Heart right ventricle (tissue), 16 donors: ENCODE measurements around the gene CDH15. TPM values are rescaled to one million over a fixed set of nuclear protein-coding genes. Genes with fewer than 3 reads are reported as not detected.
A peak's percentile ranks its signal among the peaks of the same experiment; 100 is the strongest.

Source experiments
- ATAC-seq, 8 donors: fragments of 200-7000 bp; cut with Tn5 transposase; one replicate each; pipeline ENCODE4 v1.9.1; 2020; ENCODE audit warnings: mild to moderate bottlenecking in 8 of 8, moderate library complexity in 8 of 8, moderate number of reproducible peaks in 1 of 8
- DNase-seq, 2 donors: peaks; one replicate each; pipeline ENCODE4 v3.0.0-alpha.2; 2020
- H3K27ac ChIP-seq, 10 donors: fragments of 200-600 bp; sonication (generic) in 2 of 10; one replicate each; pipeline versions ENCODE4 v1.5.0 to v1.8.0; 2020 to 2022; ENCODE audit warnings: mild to moderate bottlenecking in 3 of 10
- H3K27me3 ChIP-seq, 7 donors: fragments of 200-600 bp; one replicate each; pipeline ENCODE4 v1.8.0; 2021 to 2022; ENCODE audit warnings: mild to moderate bottlenecking in 2 of 7
- H3K36me3 ChIP-seq, 9 donors: fragments of 200-600 bp; sonication (generic) in 1 of 9; one replicate each; pipeline versions ENCODE4 v1.5.0 to v1.8.0; 2020 to 2022; ENCODE audit warnings: mild to moderate bottlenecking in 2 of 9
- H3K4me1 ChIP-seq, 9 donors: fragments of 200-600 bp; sonication (generic) in 1 of 9; one replicate each; pipeline versions ENCODE4 v1.5.0 to v1.8.0; 2020 to 2022; ENCODE audit warnings: mild to moderate bottlenecking in 4 of 9
- H3K4me3 ChIP-seq, 10 donors: fragments of 200-600 bp; sonication (generic) in 2 of 10; one replicate each; pipeline versions ENCODE4 v1.5.0 to v1.8.0; 2020 to 2022; ENCODE audit warnings: mild to moderate bottlenecking in 7 of 10, moderate library complexity in 2 of 10
- H3K9me3 ChIP-seq, 11 donors: fragments of 200-600 bp in 10 of 11; sonication (generic) in 2 of 11; one replicate each; pipeline versions ENCODE4 v1.5.0 to v1.8.0; 2013 to 2022; ENCODE audit warnings: mild to moderate bottlenecking in 2 of 11, control low read depth in 1 of 11, moderate library complexity in 1 of 11
- CTCF ChIP-seq, 9 donors: fragments of 200-600 bp; sonication (generic) in 2 of 9; IDR thresholded peaks; one replicate each; pipeline versions ENCODE4 v1.5.0 to v1.8.0; 2021 to 2022; ENCODE audit warnings: antibody characterized with exemption in 9 of 9, mild to moderate bottlenecking in 5 of 9, moderate library complexity in 1 of 9
- WGBS, 2 donors: extraction: QIAGEN DNeasy Blood & Tissue Kit; methylation state at CpG; one replicate each; pipeline ENCODE4 v1.1.7; 2013; ENCODE audit warnings: inconsistent platforms in 1 of 2; 5-methylcytosine and 5-hydroxymethylcytosine counted together
- intact Hi-C, 10 donors: fragments of 100-400 bp; cut with DNase I; formaldehyde crosslinking; loops; one replicate each; pipeline versions ENCODE4 v1.11.1 to v1.14.2; 2022
- polyA plus RNA-seq, 2 donors: library from polyadenylated mRNA; stranded (reverse); fragments of 200-250 nt; gene quantifications; one replicate each; pipeline ENCODE4 v1.2.3, GENCODE V29; 2013
- total RNA-seq, 10 donors: library from RNA; stranded (reverse); fragmentation: NEBNext Ultra II Directional in 3 of 10; extraction: Animal tissue kit (Norgen Biotek cat#: 25700) in 3 of 10; gene quantifications; one replicate each; pipeline versions ENCODE4 v1.2.1 to v1.2.4, GENCODE V29; 2021 to 2023
- donor health status: Arrhythmogenic right ventricular cardiomyopathy.
- donor health status: ischemic (EF 13 %, LVEDD 7.1; RV severe dilation, severe dysfunction).
- donor health status: healthy with polysubstance abuse.
- donor health status: DM: no; HTN: yes; CAD: no.
- donor health status: DM: no; HTN: no; CAD: no.
- donor health status: ischemic (EF 25% LVEDD 6.9; RV normal size, moderate dysfunction).
- donor health status: ischemic (EF 25% LVEDD 5.7; RV mildly dilated, moderate dysfunction).
- donor health status: healthy.
- donor health status: DM: yes; HTN: yes; CAD: no.
- donor health status: Ischemic cardiomyopathy.
- donor health status: ischemic (EF 35%, LVEDD 5.7; RV mildly dilated, moderate dysfunction).
- donor health status: nonischemic (EF 11% LVEDD 7.7; RV severe dilation, severe dysfunction).
- donor health status: DM: yes; HTN: yes; CAD: no.
- donor health status: PGD.
- donor health status: ischemic (EF 29% LVEDD 5.4; RV normal size, mild dysfunction).
- donor health status: nonischemic (EF 23%, LVEDD 6.1; RV moderate dilation, normal function).

CDH15 gene
- total and polyA plus RNA-seq, 12 donors, result 0.08 to 0.45 (median 0.16) TPM; not detected in 9

GRCh38 chr16:89201439-89202377 lies 30.2 kb downstream of the CDH15 start:
- Histone ChIP-seq H3K4me3 (peak overlapping the region in 8 of 10 donors; percentile 13 to 32 (median 23)), H3K9me3 (peaks cover 0 to 4% (median 0%) of the 10 kb centered on the region in 11 donors), H3K4me1 (peaks cover 0 to 14% (median 5%) of the 10 kb centered on the region in 9 donors), H3K36me3 (no peaks in the 10 kb centered on the region), H3K27ac (no peak overlapping the region), H3K27me3 (peaks cover 36 to 89% (median 76%) of the 10 kb centered on the region in 7 donors)
- no peak for TF ChIP-seq CTCF (IDR thresholded peaks at IDR 0.05)
- ATAC-seq, result peak; percentile 80 to 88 (median 84)
- WGBS, 2 donors, result 1 to 2% methylated on average over 54 to 111 of the region's 111 CpGs
- intact Hi-C loops, result no loop called here
- DNase-seq, result peak; percentile 28 to 77

- TF ChIP-seq CTCF (IDR thresholded peaks at IDR 0.05), result no peak
- ATAC-seq (no peak), DNase-seq (no peak)
- intact Hi-C loops, result no loop called here
- no peaks in the 10 kb centered on the region for H3K36me3 ChIP-seq
- 43 to 47% methylated on average over 49 of the region's 49 CpGs for WGBS, 2 donors
- peaks cover 36 to 92% (median 75%) of the 10 kb centered on the region in 7 donors for H3K27me3 ChIP-seq
- H3K9me3 ChIP-seq, result peaks cover 0 to 4% (median 0%) of the 10 kb centered on the region in 11 donors
- peaks cover 0 to 14% (median 5%) of the 10 kb centered on the region in 9 donors for H3K4me1 ChIP-seq
- no peak overlapping the region for H3K27ac ChIP-seq
- peak overlapping the region in 3 of 10 donors; percentile 12 to 32 (median 17) for H3K4me3 ChIP-seq
These were observed 31.1 kb downstream of the CDH15 start for GRCh38 chr16:89202422-89203215.

GRCh38 chr16:89207993-89208392 lies 36.4 kb downstream of the CDH15 start:
- no peak for DNase-seq
- Histone ChIP-seq H3K9me3 (peaks cover 0 to 4% (median 0%) of the 10 kb centered on the region in 11 donors), H3K36me3 (no peaks in the 10 kb centered on the region), H3K4me1 (no peaks in the 10 kb centered on the region), H3K27me3 (peaks cover 0 to 59% (median 23%) of the 10 kb centered on the region in 7 donors), H3K27ac (no peak overlapping the region), H3K4me3 (no peak overlapping the region)
- intact Hi-C loops, result no loop called here
- 90% methylated on average over 4 of the region's 4 CpGs for WGBS, 2 donors
- ATAC-seq, result no peak
- no peak for TF ChIP-seq CTCF (IDR thresholded peaks at IDR 0.05)

- intact Hi-C loops, result loop anchor here in 4 of 10 donors (10.0 kb wide), 3 partner anchors 265 to 475 kb away; no protein-coding TSS in a partner anchor
- DNase-seq (no peak), ATAC-seq (no peak)
These were observed 38.0 kb downstream of the CDH15 start for GRCh38 chr16:89209522-89210044.

More at GRCh38 chr16:89209522-89210044, 38.0 kb downstream of the CDH15 start:
- no peaks in the 10 kb centered on the region for H3K36me3 ChIP-seq
- peaks cover 0 to 48% (median 9%) of the 10 kb centered on the region in 7 donors for H3K27me3 ChIP-seq
- H3K4me1 ChIP-seq, result peaks cover 0 to under 1% (median 0%) of the 10 kb centered on the region in 9 donors
- 63 to 69% methylated on average over 15 of the region's 15 CpGs for WGBS, 2 donors
- no peaks in the 10 kb centered on the region for H3K9me3 ChIP-seq
- no peak overlapping the region for H3K27ac ChIP-seq
- H3K4me3 ChIP-seq, result no peak overlapping the region
- no peak for TF ChIP-seq CTCF (IDR thresholded peaks at IDR 0.05)
